Muscle of leg (tissue), 11 donors: ENCODE data around the gene GIPC2. TPM values are rescaled to one million over a fixed set of nuclear protein-coding genes. Genes with fewer than 3 reads are reported as not detected.

Experiments
- DNase-seq: peaks from one replicate; pipeline ENCODE4 v3.0.0; 2013
- H3K27ac ChIP-seq: one replicate; pipeline ENCODE4 v1.5.1; 2013; ENCODE audit warnings: mild to moderate bottlenecking, low read length, control low read depth
- H3K27me3 ChIP-seq: one replicate; pipeline ENCODE4 v1.6.1; 2013; ENCODE audit warnings: low read length; ENCODE audit not compliant: control insufficient read depth, insufficient read depth
- H3K36me3 ChIP-seq: one replicate; pipeline ENCODE4 v1.6.1; 2013; ENCODE audit warnings: low read length; ENCODE audit not compliant: control insufficient read depth, insufficient read depth
- H3K4me1 ChIP-seq: one replicate; pipeline ENCODE4 v1.6.1; 2013; ENCODE audit warnings: low read length; ENCODE audit not compliant: control insufficient read depth, insufficient read depth
- H3K4me3 ChIP-seq: one replicate; pipeline ENCODE4 v1.5.1; 2013; ENCODE audit warnings: low read length, control low read depth
- H3K9me3 ChIP-seq: replicated peaks from 2 replicates; pipeline ENCODE4 v1.6.1; 2013; ENCODE audit warnings: low read depth, low read length; ENCODE audit not compliant: control insufficient read depth
- WGBS: methylation state at CpG from one replicate; pipeline ENCODE4 v1.1.5; 2013; ENCODE audit warnings: missing lambda C conversion rate; ENCODE audit not compliant: insufficient coverage; 5-methylcytosine and 5-hydroxymethylcytosine counted together
- polyA plus RNA-seq, 8 donors: library from polyadenylated mRNA; unstranded; fragments of 120-200 nt; gene quantifications; one replicate each; pipeline versions ENCODE4 v1.2.1 to v1.2.3, GENCODE V29; 2013; ENCODE audit warnings: inconsistent platforms in 1 of 8, low replicate concordance in 1 of 8; ENCODE audit not compliant: insufficient read length in 8 of 8, insufficient read depth in 1 of 8
- total RNA-seq: library from RNA; stranded (reverse); fragments of 120-200 nt; gene quantifications from one replicate; pipeline ENCODE4 v1.2.4, GENCODE V29; 2013

The GIPC2 gene
- total and polyA plus RNA-seq, 9 donors, result 0.84 to 8.7 (median 1.4) TPM

- no peak for DNase-seq
- H3K36me3 ChIP-seq, result no peaks in the 10 kb centered on the region
- no peak overlapping the region for H3K27ac ChIP-seq
- H3K27me3 ChIP-seq, result peaks cover 19% of the 10 kb centered on the region
- no peak overlapping the region for H3K4me3 ChIP-seq
- peaks cover 5% of the 10 kb centered on the region for H3K4me1 ChIP-seq
- no CpG with 5 or more reads among the region's 3 CpGs for WGBS
- H3K9me3 ChIP-seq, result no peaks in the 10 kb centered on the region
Measured at GRCh38 chr1:78047631-78048030, 1.9 kb downstream of the GIPC2 start.

- H3K4me1 ChIP-seq, result peaks cover 5% of the 10 kb centered on the region
- no CpG with 5 or more reads among the region's 3 CpGs for WGBS
- no peak for DNase-seq
- H3K36me3 ChIP-seq, result no peaks in the 10 kb centered on the region
- no peak overlapping the region for H3K4me3 ChIP-seq
- peaks cover 19% of the 10 kb centered on the region for H3K27me3 ChIP-seq
- no peaks in the 10 kb centered on the region for H3K9me3 ChIP-seq
- no peak overlapping the region for H3K27ac ChIP-seq
Measured at GRCh38 chr1:78048446-78048845, 2.7 kb downstream of the GIPC2 start.

- peaks cover 19% of the 10 kb centered on the region for H3K27me3 ChIP-seq
- peaks cover 5% of the 10 kb centered on the region for H3K4me1 ChIP-seq
- no peak for DNase-seq
- H3K27ac ChIP-seq, result no peak overlapping the region
- WGBS, result 100% methylated on average over 4 of the region's 4 CpGs
- H3K36me3 ChIP-seq, result no peaks in the 10 kb centered on the region
- no peaks in the 10 kb centered on the region for H3K9me3 ChIP-seq
- H3K4me3 ChIP-seq, result no peak overlapping the region
Measured at GRCh38 chr1:78049396-78049795, 3.6 kb downstream of the GIPC2 start.

- DNase-seq, result no peak
- no peak overlapping the region for H3K4me3 ChIP-seq
- H3K4me1 ChIP-seq, result peaks cover 5% of the 10 kb centered on the region
- H3K9me3 ChIP-seq, result no peaks in the 10 kb centered on the region
- no peaks in the 10 kb centered on the region for H3K36me3 ChIP-seq
- H3K27ac ChIP-seq, result no peak overlapping the region
- peaks cover 10% of the 10 kb centered on the region for H3K27me3 ChIP-seq
- WGBS, result no CpG with 5 or more reads among the region's 2 CpGs
Measured at GRCh38 chr1:78051005-78051404, 5.2 kb downstream of the GIPC2 start.

- peak; percentile 37 for DNase-seq
- H3K4me1 ChIP-seq, result no peaks in the 10 kb centered on the region
- H3K4me3 ChIP-seq, result no peak overlapping the region
- WGBS, result no CpG with 5 or more reads among the region's 2 CpGs
- no peaks in the 10 kb centered on the region for H3K9me3 ChIP-seq
- H3K27me3 ChIP-seq, result no peaks in the 10 kb centered on the region
- H3K27ac ChIP-seq, result no peak overlapping the region
- no peaks in the 10 kb centered on the region for H3K36me3 ChIP-seq
Measured at GRCh38 chr1:78052685-78053405, 7.1 kb downstream of the GIPC2 start.

- Histone ChIP-seq H3K27ac (no peak overlapping the region), H3K4me1 (no peaks in the 10 kb centered on the region), H3K36me3 (no peaks in the 10 kb centered on the region), H3K9me3 (no peaks in the 10 kb centered on the region), H3K4me3 (no peak overlapping the region), H3K27me3 (no peaks in the 10 kb centered on the region)
- no peak for DNase-seq
- WGBS, result no CpG with 5 or more reads among the region's 2 CpGs
Measured at GRCh38 chr1:78053498-78053897, 7.7 kb downstream of the GIPC2 start.

- Histone ChIP-seq H3K9me3 (no peaks in the 10 kb centered on the region), H3K27me3 (no peaks in the 10 kb centered on the region), H3K4me1 (no peaks in the 10 kb centered on the region), H3K27ac (no peak overlapping the region), H3K36me3 (no peaks in the 10 kb centered on the region), H3K4me3 (no peak overlapping the region)
- DNase-seq, result no peak
Measured at GRCh38 chr1:78054559-78054958, 8.8 kb downstream of the GIPC2 start.

GRCh38 chr1:78054972-78055371 is 9.2 kb downstream of the GIPC2 start:
- WGBS, result no CpG with 5 or more reads among the region's 2 CpGs

GRCh38 chr1:78055565-78056132 is 9.9 kb downstream of the GIPC2 start:
- no peaks in the 10 kb centered on the region for H3K27me3 ChIP-seq
- DNase-seq, result no peak
- no peak overlapping the region for H3K27ac ChIP-seq
- H3K9me3 ChIP-seq, result no peaks in the 10 kb centered on the region
- H3K4me3 ChIP-seq, result no peak overlapping the region
- H3K36me3 ChIP-seq, result no peaks in the 10 kb centered on the region
- H3K4me1 ChIP-seq, result no peaks in the 10 kb centered on the region
- WGBS, result 64% methylated on average over 3 of the region's 3 CpGs

More at GRCh38 chr1:78054972-78055371, 9.2 kb downstream of the GIPC2 start:
- Histone ChIP-seq H3K27ac (no peak overlapping the region), H3K4me1 (no peaks in the 10 kb centered on the region), H3K9me3 (no peaks in the 10 kb centered on the region), H3K27me3 (no peaks in the 10 kb centered on the region), H3K36me3 (no peaks in the 10 kb centered on the region), H3K4me3 (no peak overlapping the region)
- no peak for DNase-seq

GRCh38 chr1:78058670-78059069 is 12.9 kb downstream of the GIPC2 start:
- no CpG with 5 or more reads among the region's 4 CpGs for WGBS
- no peak overlapping the region for H3K4me3 ChIP-seq
- H3K27me3 ChIP-seq, result no peaks in the 10 kb centered on the region
- H3K9me3 ChIP-seq, result no peaks in the 10 kb centered on the region
- DNase-seq, result no peak
- no peak overlapping the region for H3K27ac ChIP-seq
- no peaks in the 10 kb centered on the region for H3K4me1 ChIP-seq
- H3K36me3 ChIP-seq, result no peaks in the 10 kb centered on the region
